WI38 (cell line): ENCODE data around the gene PPP1R2.

Experiments
- H3K4me3 ChIP-seq: 2 replicates; pipeline ENCODE4 v1.5.1; 2011; ENCODE audit warnings: low read depth, mild to moderate bottlenecking, control low read depth, low read length
- TF ChIP-seq, protein P1 (sequence below): IDR thresholded peaks from 2 replicates; pipeline ENCODE4 v1.5.1; 2012; ENCODE audit warnings: low read depth, mild to moderate bottlenecking, control low read depth, low read length

The PPP1R2 gene

GRCh38 chr3:195540027-195540426 lies 3.1 kb downstream of the PPP1R2 start:
- no peak overlapping the region for H3K4me3 ChIP-seq
- TF ChIP-seq, protein P1, sequence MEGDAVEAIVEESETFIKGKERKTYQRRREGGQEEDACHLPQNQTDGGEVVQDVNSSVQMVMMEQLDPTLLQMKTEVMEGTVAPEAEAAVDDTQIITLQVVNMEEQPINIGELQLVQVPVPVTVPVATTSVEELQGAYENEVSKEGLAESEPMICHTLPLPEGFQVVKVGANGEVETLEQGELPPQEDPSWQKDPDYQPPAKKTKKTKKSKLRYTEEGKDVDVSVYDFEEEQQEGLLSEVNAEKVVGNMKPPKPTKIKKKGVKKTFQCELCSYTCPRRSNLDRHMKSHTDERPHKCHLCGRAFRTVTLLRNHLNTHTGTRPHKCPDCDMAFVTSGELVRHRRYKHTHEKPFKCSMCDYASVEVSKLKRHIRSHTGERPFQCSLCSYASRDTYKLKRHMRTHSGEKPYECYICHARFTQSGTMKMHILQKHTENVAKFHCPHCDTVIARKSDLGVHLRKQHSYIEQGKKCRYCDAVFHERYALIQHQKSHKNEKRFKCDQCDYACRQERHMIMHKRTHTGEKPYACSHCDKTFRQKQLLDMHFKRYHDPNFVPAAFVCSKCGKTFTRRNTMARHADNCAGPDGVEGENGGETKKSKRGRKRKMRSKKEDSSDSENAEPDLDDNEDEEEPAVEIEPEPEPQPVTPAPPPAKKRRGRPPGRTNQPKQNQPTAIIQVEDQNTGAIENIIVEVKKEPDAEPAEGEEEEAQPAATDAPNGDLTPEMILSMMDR: no peak

DNA sequence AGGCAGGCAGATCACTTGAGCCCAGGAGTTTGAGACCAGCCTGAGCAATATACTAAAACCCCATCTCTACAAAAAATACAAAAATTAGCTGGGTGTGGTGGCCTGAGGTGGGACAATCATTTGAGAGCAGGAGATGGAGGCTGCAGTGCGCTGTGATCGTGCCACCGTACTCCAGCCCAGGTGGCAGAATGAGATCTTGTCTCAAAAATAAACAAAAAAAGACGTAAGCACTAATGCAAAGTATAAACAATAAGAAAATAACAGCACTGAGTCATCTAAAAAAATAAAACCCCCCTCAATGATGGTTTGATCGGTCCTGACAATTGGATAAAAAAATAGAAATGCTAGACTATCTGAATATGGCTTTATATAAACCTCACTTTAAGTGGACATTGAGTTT lies 3.6 kb downstream of the PPP1R2 start:
- H3K4me3 ChIP-seq: no peak overlapping the region
- TF ChIP-seq, protein P1: no peak

- TF ChIP-seq, protein P1: no peak
- H3K4me3 ChIP-seq: no peak overlapping the region
These were observed 5.1 kb downstream of the PPP1R2 start for GRCh38 chr3:195537995-195538394.

DNA sequence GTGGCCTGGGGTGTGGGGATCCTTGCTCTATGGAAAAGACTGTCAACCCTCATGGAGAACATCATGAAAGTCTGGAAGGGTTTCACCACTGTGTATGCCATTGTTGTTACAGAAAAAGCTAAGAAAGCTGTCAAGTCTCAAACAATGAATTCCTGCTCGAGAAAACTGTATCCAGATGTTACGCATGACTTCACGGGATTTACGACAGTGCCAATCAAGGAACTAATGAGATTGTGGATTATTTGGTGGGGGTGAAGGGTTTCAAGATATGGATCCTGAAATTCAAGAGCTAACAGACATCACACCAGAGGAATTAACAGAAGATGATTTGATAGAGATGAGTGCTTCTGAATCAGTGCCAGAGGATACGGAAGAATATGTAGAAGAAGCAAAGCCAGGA lies 7.8 kb downstream of the PPP1R2 start:
- TF ChIP-seq, protein P1: no peak
- no peak overlapping the region for H3K4me3 ChIP-seq

DNA sequence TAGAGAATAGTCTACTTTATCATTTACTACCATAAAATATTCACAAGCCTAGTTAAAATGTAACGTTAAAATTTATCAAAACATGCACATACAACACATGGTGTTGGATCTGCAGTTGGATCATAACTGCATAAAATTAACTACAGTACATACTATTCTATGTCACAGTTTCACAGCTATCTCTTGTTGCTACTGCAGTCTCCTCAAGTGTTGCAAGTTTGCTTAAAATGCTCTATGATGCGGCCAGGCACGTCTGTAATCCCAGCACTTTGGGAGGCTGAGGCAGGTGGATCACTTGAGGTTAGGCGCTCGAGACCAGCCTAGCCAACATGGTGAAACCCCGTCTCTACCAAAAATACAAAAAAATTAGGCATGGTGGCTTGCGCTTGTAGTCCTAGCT lies 10.3 kb downstream of the PPP1R2 start:
- no peak overlapping the region for H3K4me3 ChIP-seq
- TF ChIP-seq, protein P1: no peak

- TF ChIP-seq, protein P1: no peak
- no peak overlapping the region for H3K4me3 ChIP-seq
These were observed 10.8 kb downstream of the PPP1R2 start for GRCh38 chr3:195532345-195532744.

DNA sequence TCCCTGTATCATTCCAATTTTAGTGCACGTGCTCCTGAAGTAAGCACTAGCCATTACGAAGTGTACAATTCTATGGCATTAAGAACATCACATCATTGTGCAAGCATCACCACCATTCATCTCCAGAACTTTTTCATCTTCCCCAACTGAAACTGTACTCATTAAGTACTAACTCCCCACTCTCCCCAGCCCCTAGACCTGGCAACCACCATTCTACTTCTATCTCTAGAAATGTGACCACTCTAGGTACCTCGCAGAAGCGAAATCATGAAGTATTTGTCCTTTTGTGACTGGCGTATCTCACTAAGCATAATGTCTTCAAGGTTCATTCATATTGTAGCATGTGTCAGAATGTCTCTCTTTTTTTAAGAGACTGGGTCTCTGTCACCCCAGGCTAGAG lies 11.4 kb downstream of the PPP1R2 start:
- TF ChIP-seq, protein P1: no peak
- no peak overlapping the region for H3K4me3 ChIP-seq
